Chondrocyte (in vitro differentiated cells): ENCODE measurements around the gene P2RY11. TPM values are rescaled to one million over a fixed set of nuclear protein-coding genes. Genes with fewer than 3 reads are reported as not detected.

Experiments
- DNase-seq: peaks from one replicate; pipeline ENCODE4 v3.0.0; 2021; ENCODE audit warnings: mixed read lengths, low spot score
- H3K27ac Mint-ChIP-seq: one replicate; pipeline ENCODE4 v1.8.0; 2021; ENCODE audit warnings: mild to moderate bottlenecking, moderate library complexity, mixed read lengths; ENCODE audit not compliant: unreplicated experiment
- H3K27me3 Mint-ChIP-seq: 2 replicates; pipeline ENCODE4 v1.8.0; 2021; ENCODE audit warnings: low read depth, mixed read lengths
- H3K36me3 Mint-ChIP-seq: 2 replicates; pipeline ENCODE4 v1.8.0; 2021; ENCODE audit warnings: low read depth, mixed read lengths
- H3K4me1 Mint-ChIP-seq: 2 replicates; pipeline ENCODE4 v1.8.0; 2021; ENCODE audit warnings: low read depth, mild to moderate bottlenecking, mixed read lengths
- H3K4me3 Mint-ChIP-seq: one replicate; pipeline ENCODE4 v1.8.0; 2021; ENCODE audit warnings: mild to moderate bottlenecking, moderate library complexity, mixed read lengths; ENCODE audit not compliant: unreplicated experiment
- H3K9me3 Mint-ChIP-seq: 2 replicates; pipeline ENCODE4 v1.8.0; 2021; ENCODE audit warnings: low read depth, mixed read lengths
- CTCF ChIP-seq: fragments of 200-600 bp; sonication (generic); IDR thresholded peaks from 2 replicates; pipeline ENCODE4 v1.5.0; 2021; ENCODE audit warnings: antibody characterized with exemption, mild to moderate bottlenecking, moderate library complexity
- total RNA-seq: library from RNA; stranded (reverse); gene quantifications from 3 replicates; pipeline ENCODE4 v1.2.1, GENCODE V29; 2021

The P2RY11 gene
- total RNA-seq, 1 donor from 2014 or later, result 13.5 TPM

- Mint-ChIP-seq H3K4me1 (peaks cover 15% of the 10 kb centered on the region), H3K9me3 (no peaks in the 10 kb centered on the region), H3K4me3 (no peak overlapping the region), H3K27ac (peak overlapping the region; percentile 78), H3K36me3 (peaks cover 14% of the 10 kb centered on the region), H3K27me3 (no peaks in the 10 kb centered on the region)
- no peak for TF ChIP-seq CTCF
- no peak for DNase-seq
Observed at GRCh38 chr19:10112037-10112761, 706 bp downstream of the P2RY11 start.

- no peak overlapping the region for H3K4me3 Mint-ChIP-seq
- no peaks in the 10 kb centered on the region for H3K27me3 Mint-ChIP-seq
- peak; percentile 81 for TF ChIP-seq CTCF
- no peaks in the 10 kb centered on the region for H3K9me3 Mint-ChIP-seq
- DNase-seq, result no peak
- H3K4me1 Mint-ChIP-seq, result peaks cover 10% of the 10 kb centered on the region
- peak overlapping the region; percentile 78 for H3K27ac Mint-ChIP-seq
- H3K36me3 Mint-ChIP-seq, result peaks cover 16% of the 10 kb centered on the region
Observed at GRCh38 chr19:10112895-10113591, 1.6 kb downstream of the P2RY11 start.

- Mint-ChIP-seq H3K4me3 (no peak overlapping the region), H3K36me3 (peaks cover 16% of the 10 kb centered on the region), H3K27me3 (no peaks in the 10 kb centered on the region), H3K9me3 (no peaks in the 10 kb centered on the region), H3K27ac (no peak overlapping the region), H3K4me1 (peaks cover 11% of the 10 kb centered on the region)
- TF ChIP-seq CTCF, result no peak
- DNase-seq, result no peak
Observed at GRCh38 chr19:10113592-10113963, 2.1 kb downstream of the P2RY11 start.

- peaks cover 16% of the 10 kb centered on the region for H3K36me3 Mint-ChIP-seq
- TF ChIP-seq CTCF, result no peak
- H3K4me3 Mint-ChIP-seq, result no peak overlapping the region
- peak overlapping the region; percentile 41 for H3K27ac Mint-ChIP-seq
- H3K9me3 Mint-ChIP-seq, result no peaks in the 10 kb centered on the region
- no peak for DNase-seq
- peaks cover 17% of the 10 kb centered on the region for H3K4me1 Mint-ChIP-seq
- H3K27me3 Mint-ChIP-seq, result no peaks in the 10 kb centered on the region
Observed at GRCh38 chr19:10113964-10114650, 2.6 kb downstream of the P2RY11 start.

- peaks cover 11% of the 10 kb centered on the region for H3K36me3 Mint-ChIP-seq
- peak overlapping the region; percentile 41 for H3K27ac Mint-ChIP-seq
- no peaks in the 10 kb centered on the region for H3K27me3 Mint-ChIP-seq
- peaks cover 22% of the 10 kb centered on the region for H3K4me1 Mint-ChIP-seq
- no peak for TF ChIP-seq CTCF
- no peak overlapping the region for H3K4me3 Mint-ChIP-seq
- no peaks in the 10 kb centered on the region for H3K9me3 Mint-ChIP-seq
- DNase-seq, result no peak
Observed at GRCh38 chr19:10114651-10115391, 3.3 kb downstream of the P2RY11 start.
